NCI-H774 (cell line): ENCODE data around the gene NR3C1.
A peak's percentile ranks its signal among the peaks of the same experiment; 100 is the strongest.

Experiments
- DNase-seq: peaks from one replicate; lab custom pipeline; 2025; lab: John Stamatoyannopoulos, UW

The NR3C1 gene

GRCh38 chr5:143426437-143426991 lies 23.0 kb upstream of the NR3C1 start:
- no peak for DNase-seq

- DNase-seq: no peak
Measured at GRCh38 chr5:143425835-143426234, 22.3 kb upstream of the NR3C1 start.

- no peak for DNase-seq
Measured at GRCh38 chr5:143418140-143418866, 14.8 kb upstream of the NR3C1 start.

- no peak for DNase-seq
Measured at GRCh38 chr5:143417503-143418139, 14.1 kb upstream of the NR3C1 start.

GRCh38 chr5:143416411-143416810 lies 12.9 kb upstream of the NR3C1 start:
- no peak for DNase-seq

- no peak for DNase-seq
Measured at GRCh38 chr5:143413958-143414669, 10.6 kb upstream of the NR3C1 start.

- DNase-seq: no peak
Measured at GRCh38 chr5:143412661-143413342, 9.3 kb upstream of the NR3C1 start.

- no peak for DNase-seq
Measured at GRCh38 chr5:143409926-143410325, 6.4 kb upstream of the NR3C1 start.

GRCh38 chr5:143406408-143406807 lies 2.9 kb upstream of the NR3C1 start:
- no peak for DNase-seq

- DNase-seq: no peak
Measured at GRCh38 chr5:143405849-143406098, 2.3 kb upstream of the NR3C1 start.

GRCh38 chr5:143405063-143405848 lies 1.8 kb upstream of the NR3C1 start:
- DNase-seq: peak; percentile 68

- DNase-seq: peak; percentile 45
Measured at GRCh38 chr5:143404416-143405062, 1.1 kb upstream of the NR3C1 start.

GRCh38 chr5:143403334-143403592 lies 223 bp downstream of the NR3C1 start:
- peak; percentile 54 for DNase-seq

GRCh38 chr5:143402553-143403333 lies 743 bp downstream of the NR3C1 start:
- DNase-seq: peak; percentile 12

GRCh38 chr5:143402017-143402552 lies 1.4 kb downstream of the NR3C1 start:
- no peak for DNase-seq

- no peak for DNase-seq
Measured at GRCh38 chr5:143401227-143402016, 2.1 kb downstream of the NR3C1 start.

- no peak for DNase-seq
Measured at GRCh38 chr5:143400541-143401226, 2.8 kb downstream of the NR3C1 start.

- no peak for DNase-seq
Measured at GRCh38 chr5:143399616-143400540, 3.6 kb downstream of the NR3C1 start.
